ENCODE results near the gene REPS1. TPM values are rescaled to one million over a fixed set of nuclear protein-coding genes. Genes with fewer than 3 reads are reported as not detected.

Gene REPS1
- total RNA-seq, 5 donors from 2014 or later (not counting 1 experiment from before 2014, with no cell fraction given): 43.6 to 71.3 (median 46.5) TPM

- Mint-ChIP-seq H3K4me3 (no peak overlapping the region), H3K9me3 (no peaks in the 10 kb centered on the region), H3K36me3 (no peaks in the 10 kb centered on the region), H3K27me3 (peaks cover 0 to 2% of the 10 kb centered on the region in 2 donors), H3K4me1 (no peaks in the 10 kb centered on the region), H3K27ac (no peak overlapping the region)
- ChIA-PET POLR2A (interaction anchor here in 1 of 2 donors (0.6 kb wide), 1 partner anchor 213 kb away, joined by 4 read pairs; no protein-coding TSS in a partner anchor), CTCF (interaction anchor here in 1 of 2 donors (0.6 kb wide), 1 partner anchor 126 kb away, joined by 3 read pairs; no protein-coding TSS in a partner anchor)
- no peak overlapping the region for H3K4me3 ChIP-seq (ENCODE audit: control insufficient read depth in 1 of 2, extremely low read depth in 1 of 2, low read length in 1 of 2)
- no peak for DNase-seq
- no peaks in the 10 kb centered on the region for H3K9me3 ChIP-seq
- WGBS (ENCODE audit: insufficient coverage): 92% methylated on average over 7 of the region's 9 CpGs
- no peaks in the 10 kb centered on the region for H3K36me3 ChIP-seq (ENCODE audit: control insufficient read depth in 2 of 2, extremely low read depth in 1 of 2, insufficient read depth in 1 of 2, low read length in 1 of 2)
- no peak for ATAC-seq (replicated peaks in 1 of 4)
- H3K27me3 ChIP-seq (replicated peaks in 1 of 2; ENCODE audit: control insufficient read depth in 2 of 2, extremely low read depth in 1 of 2, insufficient read depth in 2 of 2, low read length in 1 of 2): no peaks in the 10 kb centered on the region
- no peaks in the 10 kb centered on the region for H3K4me1 ChIP-seq (ENCODE audit: control insufficient read depth in 1 of 2, extremely low read depth in 1 of 2, insufficient read depth in 2 of 2, low read length in 2 of 2)
- H3K27ac ChIP-seq (ENCODE audit: low read length): no peak overlapping the region
Observed at GRCh38 chr6:139008117-139008516, 20.1 kb upstream of the REPS1 start.

DNA sequence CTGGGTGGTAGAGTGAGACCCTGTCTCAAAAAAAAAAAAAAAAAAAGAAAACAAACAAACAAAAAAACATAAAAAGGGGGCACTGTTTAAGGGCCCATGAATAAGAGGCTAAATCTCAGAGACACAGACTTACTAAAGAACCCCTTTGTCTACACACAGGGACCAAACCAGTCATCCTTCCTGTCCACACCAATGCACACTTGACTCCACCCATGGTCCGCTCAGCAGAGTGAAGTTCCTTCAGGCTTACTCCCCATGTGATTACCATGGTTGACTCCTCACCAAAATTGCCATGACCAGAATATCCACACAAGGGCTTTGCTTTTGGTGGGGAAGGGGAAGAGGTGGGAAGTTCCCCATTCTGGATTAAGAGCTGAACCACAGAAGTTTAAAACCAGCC lies 19.4 kb upstream of the REPS1 start:
- ATAC-seq (replicated peaks in 1 of 4): no peak
- Mint-ChIP-seq H3K27ac (no peak overlapping the region), H3K4me1 (no peaks in the 10 kb centered on the region), H3K9me3 (no peaks in the 10 kb centered on the region), H3K36me3 (no peaks in the 10 kb centered on the region), H3K4me3 (no peak overlapping the region), H3K27me3 (peaks cover 0 to 2% of the 10 kb centered on the region in 2 donors)
- DNase-seq: no peak
- ChIA-PET POLR2A (no interaction called here), CTCF (interaction anchor here in 1 of 2 donors (0.6 kb wide), 2 partner anchors 18 to 1105 kb away, joined by 5 to 8 read pairs; no protein-coding TSS in a partner anchor)
- Histone ChIP-seq H3K36me3 (ENCODE audit: control insufficient read depth in 2 of 2, extremely low read depth in 1 of 2, insufficient read depth in 1 of 2, low read length in 1 of 2) (no peaks in the 10 kb centered on the region), H3K27ac (ENCODE audit: low read length) (no peak overlapping the region), H3K4me3 (ENCODE audit: control insufficient read depth in 1 of 2, extremely low read depth in 1 of 2, low read length in 1 of 2) (no peak overlapping the region), H3K27me3 (replicated peaks in 1 of 2; ENCODE audit: control insufficient read depth in 2 of 2, extremely low read depth in 1 of 2, insufficient read depth in 2 of 2, low read length in 1 of 2) (no peaks in the 10 kb centered on the region), H3K9me3 (no peaks in the 10 kb centered on the region), H3K4me1 (ENCODE audit: control insufficient read depth in 1 of 2, extremely low read depth in 1 of 2, insufficient read depth in 2 of 2, low read length in 2 of 2) (no peaks in the 10 kb centered on the region)
- WGBS (ENCODE audit: insufficient coverage): no CpG with 5 or more reads among the region's 1 CpG

DNA sequence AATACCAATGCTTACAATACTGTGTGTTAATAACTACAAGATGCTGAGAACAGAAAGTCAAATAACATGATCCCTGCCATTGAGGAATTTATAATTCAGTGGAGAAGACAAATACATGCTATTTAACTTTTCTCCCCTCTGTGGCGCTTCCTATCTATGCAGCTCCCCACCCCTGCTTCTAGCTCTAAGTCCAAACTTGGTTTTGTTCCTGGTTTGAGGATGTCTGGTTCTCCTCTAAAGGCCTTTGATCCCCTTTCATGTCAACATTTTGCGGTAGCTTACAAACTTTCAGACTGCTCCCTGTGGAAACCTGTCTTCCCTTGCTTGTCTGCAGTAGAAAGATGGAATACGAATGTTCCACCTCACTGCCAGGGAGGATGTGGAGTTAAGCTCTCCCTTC lies 18.4 kb upstream of the REPS1 start:
- ATAC-seq (replicated peaks in 1 of 4) (no peak), DNase-seq (no peak)
- Mint-ChIP-seq H3K4me3 (no peak overlapping the region), H3K36me3 (no peaks in the 10 kb centered on the region), H3K27me3 (peaks cover 0 to 2% of the 10 kb centered on the region in 2 donors), H3K27ac (no peak overlapping the region), H3K4me1 (no peaks in the 10 kb centered on the region), H3K9me3 (no peaks in the 10 kb centered on the region)
- ChIA-PET CTCF (no interaction called here), POLR2A (no interaction called here)
- H3K27me3 ChIP-seq (replicated peaks in 1 of 2; ENCODE audit: control insufficient read depth in 2 of 2, extremely low read depth in 1 of 2, insufficient read depth in 2 of 2, low read length in 1 of 2): no peaks in the 10 kb centered on the region
- no CpG with 5 or more reads among the region's 3 CpGs for WGBS (ENCODE audit: insufficient coverage)
- no peaks in the 10 kb centered on the region for H3K9me3 ChIP-seq
- no peak overlapping the region for H3K4me3 ChIP-seq (ENCODE audit: control insufficient read depth in 1 of 2, extremely low read depth in 1 of 2, low read length in 1 of 2)
- no peaks in the 10 kb centered on the region for H3K4me1 ChIP-seq (ENCODE audit: control insufficient read depth in 1 of 2, extremely low read depth in 1 of 2, insufficient read depth in 2 of 2, low read length in 2 of 2)
- no peak overlapping the region for H3K27ac ChIP-seq (ENCODE audit: low read length)
- H3K36me3 ChIP-seq (ENCODE audit: control insufficient read depth in 2 of 2, extremely low read depth in 1 of 2, insufficient read depth in 1 of 2, low read length in 1 of 2): no peaks in the 10 kb centered on the region

DNA sequence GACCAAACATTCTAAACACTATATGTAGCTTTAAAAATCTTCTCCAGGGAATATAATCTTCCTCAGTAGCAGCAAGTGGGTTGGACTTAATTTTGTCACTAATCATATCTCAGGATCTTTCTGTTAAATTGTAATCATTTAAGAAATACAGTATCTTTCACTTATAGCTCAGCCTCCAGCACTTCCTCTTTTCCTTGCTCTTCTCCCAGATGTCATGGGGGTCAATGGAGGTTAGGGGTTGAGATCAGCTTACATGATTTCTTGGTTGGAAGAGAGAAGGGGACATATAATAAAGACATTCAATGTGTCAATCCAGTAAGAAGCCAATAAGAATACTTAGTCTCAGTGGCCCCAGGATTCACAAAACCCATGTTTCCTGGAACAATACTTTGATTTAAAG lies 15.7 kb upstream of the REPS1 start:
- H3K4me1 ChIP-seq (ENCODE audit: control insufficient read depth in 1 of 2, extremely low read depth in 1 of 2, insufficient read depth in 2 of 2, low read length in 2 of 2): no peaks in the 10 kb centered on the region
- Mint-ChIP-seq H3K27me3 (peaks cover 0 to 2% of the 10 kb centered on the region in 2 donors), H3K27ac (no peak overlapping the region), H3K36me3 (no peaks in the 10 kb centered on the region), H3K4me1 (no peaks in the 10 kb centered on the region), H3K4me3 (no peak overlapping the region), H3K9me3 (no peaks in the 10 kb centered on the region)
- no peaks in the 10 kb centered on the region for H3K27me3 ChIP-seq (replicated peaks in 1 of 2; ENCODE audit: control insufficient read depth in 2 of 2, extremely low read depth in 1 of 2, insufficient read depth in 2 of 2, low read length in 1 of 2)
- POLR2A ChIA-PET: interaction anchor here in 1 of 2 donors (0.6 kb wide), 1 partner anchor 210 kb away, joined by 3 read pairs; no protein-coding TSS in a partner anchor
- CTCF ChIA-PET: no interaction called here
- no peaks in the 10 kb centered on the region for H3K9me3 ChIP-seq
- DNase-seq (no peak), ATAC-seq (replicated peaks in 1 of 4) (no peak)
- no peak overlapping the region for H3K27ac ChIP-seq (ENCODE audit: low read length)
- no peak overlapping the region for H3K4me3 ChIP-seq (ENCODE audit: control insufficient read depth in 1 of 2, extremely low read depth in 1 of 2, low read length in 1 of 2)
- no peaks in the 10 kb centered on the region for H3K36me3 ChIP-seq (ENCODE audit: control insufficient read depth in 2 of 2, extremely low read depth in 1 of 2, insufficient read depth in 1 of 2, low read length in 1 of 2)

DNA sequence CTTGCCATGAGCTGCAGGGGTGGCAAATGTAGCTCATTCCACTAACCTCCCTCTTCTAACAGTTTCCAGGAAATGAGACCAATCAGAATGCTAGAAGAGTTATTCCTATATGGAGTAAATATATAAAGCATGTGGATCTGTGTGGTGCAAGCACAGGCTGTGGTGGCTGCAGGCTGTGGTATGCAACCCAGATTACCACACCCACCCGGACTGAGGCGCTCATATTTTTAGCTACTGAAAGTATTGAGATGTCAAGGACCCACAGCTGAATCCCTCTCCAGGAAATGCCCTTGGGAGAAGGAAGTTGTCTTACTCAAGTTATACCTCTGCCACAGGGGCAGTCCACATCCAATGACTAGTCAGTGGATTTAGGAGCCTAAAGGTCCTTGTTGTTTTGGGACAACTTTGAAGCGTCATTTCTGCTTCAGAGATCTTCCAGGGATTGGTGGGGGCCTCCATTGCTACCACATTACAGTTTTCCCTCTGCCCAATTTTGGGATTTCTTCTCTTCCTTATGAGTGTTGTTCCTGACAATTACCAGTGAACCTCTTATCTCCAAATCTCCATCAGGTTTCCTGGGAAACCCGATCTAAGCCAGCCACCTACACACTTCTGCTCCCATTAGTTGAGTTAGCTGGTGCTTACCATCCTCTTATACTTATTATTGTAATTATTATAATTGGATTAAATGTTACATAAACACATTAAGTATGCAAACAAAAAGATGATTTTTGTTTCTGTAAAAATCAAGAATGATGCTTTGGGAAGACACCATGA lies 12.1 kb upstream of the REPS1 start:
- no peak overlapping the region for H3K4me3 Mint-ChIP-seq
- H3K27me3 Mint-ChIP-seq: no peaks in the 10 kb centered on the region
- H3K27ac ChIP-seq (ENCODE audit: low read length): no peak overlapping the region
- H3K4me1 Mint-ChIP-seq: no peaks in the 10 kb centered on the region
- no peaks in the 10 kb centered on the region for H3K9me3 Mint-ChIP-seq
- ATAC-seq (replicated peaks in 1 of 4): no peak
- no peaks in the 10 kb centered on the region for H3K36me3 Mint-ChIP-seq
- H3K27ac Mint-ChIP-seq: no peak overlapping the region
- H3K9me3 ChIP-seq: no peaks in the 10 kb centered on the region
- ChIA-PET CTCF (no interaction called here), POLR2A (interaction anchor here in 1 of 2 donors (0.5 kb wide), 1 partner anchor 811 kb away, joined by 4 read pairs; no protein-coding TSS in a partner anchor)
- no CpG with 5 or more reads among the region's 4 CpGs for WGBS (ENCODE audit: insufficient coverage)
- no peaks in the 10 kb centered on the region for H3K36me3 ChIP-seq (ENCODE audit: control insufficient read depth in 2 of 2, extremely low read depth in 1 of 2, insufficient read depth in 1 of 2, low read length in 1 of 2)
- no peaks in the 10 kb centered on the region for H3K4me1 ChIP-seq (ENCODE audit: control insufficient read depth in 1 of 2, extremely low read depth in 1 of 2, insufficient read depth in 2 of 2, low read length in 2 of 2)
- no peak for DNase-seq
- no peak overlapping the region for H3K4me3 ChIP-seq (ENCODE audit: control insufficient read depth in 1 of 2, extremely low read depth in 1 of 2, low read length in 1 of 2)
- no peaks in the 10 kb centered on the region for H3K27me3 ChIP-seq (replicated peaks in 1 of 2; ENCODE audit: control insufficient read depth in 2 of 2, extremely low read depth in 1 of 2, insufficient read depth in 2 of 2, low read length in 1 of 2)

GRCh38 chr6:138997136-138997535 lies 9.1 kb upstream of the REPS1 start:
- CTCF ChIA-PET: no interaction called here
- Mint-ChIP-seq H3K4me3 (no peak overlapping the region), H3K36me3 (no peaks in the 10 kb centered on the region)

More at GRCh38 chr6:138997136-138997535, 9.1 kb upstream of the REPS1 start:
- no peaks in the 10 kb centered on the region for H3K9me3 Mint-ChIP-seq
- H3K4me1 ChIP-seq (ENCODE audit: control insufficient read depth in 1 of 2, extremely low read depth in 1 of 2, insufficient read depth in 2 of 2, low read length in 2 of 2): no peaks in the 10 kb centered on the region
- H3K27me3 ChIP-seq (replicated peaks in 1 of 2; ENCODE audit: control insufficient read depth in 2 of 2, extremely low read depth in 1 of 2, insufficient read depth in 2 of 2, low read length in 1 of 2): no peaks in the 10 kb centered on the region
- no peaks in the 10 kb centered on the region for H3K36me3 ChIP-seq (ENCODE audit: control insufficient read depth in 2 of 2, extremely low read depth in 1 of 2, insufficient read depth in 1 of 2, low read length in 1 of 2)
- H3K27ac Mint-ChIP-seq: no peak overlapping the region
- no peak for ATAC-seq (replicated peaks in 1 of 4)
- no peak overlapping the region for H3K4me3 ChIP-seq (ENCODE audit: control insufficient read depth in 1 of 2, extremely low read depth in 1 of 2, low read length in 1 of 2)
- H3K9me3 ChIP-seq: no peaks in the 10 kb centered on the region
- no peaks in the 10 kb centered on the region for H3K4me1 Mint-ChIP-seq
- no peak for DNase-seq
- 100% methylated on average over 1 of the region's 5 CpGs for WGBS (ENCODE audit: insufficient coverage)
- H3K27me3 Mint-ChIP-seq: no peaks in the 10 kb centered on the region
- H3K27ac ChIP-seq (ENCODE audit: low read length): no peak overlapping the region
- POLR2A ChIA-PET: no interaction called here

Measured in T-cell (primary cell).